ENCODE data around the gene ECM2. TPM values are rescaled to one million over a fixed set of nuclear protein-coding genes. Genes with fewer than 3 reads are reported as not detected.
"Not testable (repeated sequence)": the region's sequence is repeated elsewhere in the genome, so short reads cannot be mapped to it uniquely, and the experiment has no call there.

ECM2 gene
- polyA plus RNA-seq, result under 1 TPM in 1 of 3 donors, not detected in 2; 0.16 TPM

- H3K4me1 Mint-ChIP-seq, result no peaks in the 10 kb centered on the region
- H3K27ac Mint-ChIP-seq, result no peak within 1 kb of the TSS
- H3K4me3 Mint-ChIP-seq, result no peak within 1 kb of the TSS
- H3K27me3 Mint-ChIP-seq (ENCODE audit: low read depth in 3 of 3), result peaks cover 0 to 2% (median 0%) of the 10 kb centered on the region in 3 donors
- DNase-seq, result no peak
- H3K9me3 Mint-ChIP-seq, result peaks cover 0 to 2% (median 0%) of the 10 kb centered on the region in 6 donors
- peaks cover 0 to 9% (median 5%) of the 10 kb centered on the region in 3 donors for H3K36me3 Mint-ChIP-seq
Observed at GRCh38 chr9:92535940-92536850, at the start of gene ECM2. Gene ECM2 (minus strand): TSS chr9:92535990. CDS start chr9:92522866, 13,124 bp downstream.

GRCh38 chr9:92576175-92576574 lies 40.4 kb upstream of the ECM2 start:
- H3K4me1 Mint-ChIP-seq, result no peaks in the 10 kb centered on the region
- no peak for DNase-seq
- H3K27me3 Mint-ChIP-seq (ENCODE audit: low read depth in 3 of 3), result peaks cover 0 to 4% (median 0%) of the 10 kb centered on the region in 3 donors
- peaks cover 0 to 9% (median 1%) of the 10 kb centered on the region in 6 donors for H3K9me3 Mint-ChIP-seq
- H3K27ac Mint-ChIP-seq, result no peak overlapping the region
- no peaks in the 10 kb centered on the region for H3K36me3 Mint-ChIP-seq
- no peak overlapping the region for H3K4me3 Mint-ChIP-seq

DNA sequence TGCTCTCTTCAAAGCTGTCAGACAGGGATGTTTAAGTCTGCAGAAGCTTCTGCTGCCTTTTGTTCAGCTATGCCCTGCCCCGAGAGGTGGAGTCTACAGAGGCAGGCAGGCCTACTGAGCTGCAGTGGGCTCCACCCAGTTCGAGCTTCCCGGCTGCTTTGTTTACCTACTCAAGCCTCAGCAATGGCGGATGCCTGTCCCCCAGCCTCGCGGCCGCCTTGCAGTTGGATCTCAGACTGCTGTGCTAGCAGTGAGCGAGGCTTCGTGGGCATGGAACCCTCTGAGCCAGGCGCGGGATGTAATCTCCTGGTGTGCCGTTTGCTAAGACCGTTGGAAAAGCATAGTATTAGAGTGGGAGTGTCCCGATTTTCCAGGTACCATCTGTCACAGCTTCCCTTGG lies 37.8 kb upstream of the ECM2 start:
- not testable (repeated sequence) for DNase-seq; H3K4me3 Mint-ChIP-seq; H3K36me3 Mint-ChIP-seq; H3K27me3 Mint-ChIP-seq (ENCODE audit: low read depth in 3 of 3); H3K27ac Mint-ChIP-seq; H3K4me1 Mint-ChIP-seq
- peaks cover 0 to 10% (median 2%) of the 10 kb centered on the region in 6 donors for H3K9me3 Mint-ChIP-seq

GRCh38 chr9:92571871-92572270 lies 36.1 kb upstream of the ECM2 start:
- not testable (repeated sequence) for H3K4me1 Mint-ChIP-seq; H3K36me3 Mint-ChIP-seq; H3K4me3 Mint-ChIP-seq; H3K27me3 Mint-ChIP-seq (ENCODE audit: low read depth in 3 of 3); H3K27ac Mint-ChIP-seq; DNase-seq
- peaks cover 0 to 12% (median 3%) of the 10 kb centered on the region in 6 donors for H3K9me3 Mint-ChIP-seq

GRCh38 chr9:92564982-92565381 lies 29.2 kb upstream of the ECM2 start:
- Mint-ChIP-seq H3K4me3 (no peak overlapping the region), H3K36me3 (peaks cover 0 to 3% (median 0%) of the 10 kb centered on the region in 3 donors), H3K27me3 (ENCODE audit: low read depth in 3 of 3) (no peaks in the 10 kb centered on the region), H3K9me3 (peaks cover 0 to 10% (median under 1%) of the 10 kb centered on the region in 6 donors), H3K27ac (no peak overlapping the region), H3K4me1 (peaks cover 0 to 4% of the 10 kb centered on the region in 2 donors)
- no peak for DNase-seq

DNA sequence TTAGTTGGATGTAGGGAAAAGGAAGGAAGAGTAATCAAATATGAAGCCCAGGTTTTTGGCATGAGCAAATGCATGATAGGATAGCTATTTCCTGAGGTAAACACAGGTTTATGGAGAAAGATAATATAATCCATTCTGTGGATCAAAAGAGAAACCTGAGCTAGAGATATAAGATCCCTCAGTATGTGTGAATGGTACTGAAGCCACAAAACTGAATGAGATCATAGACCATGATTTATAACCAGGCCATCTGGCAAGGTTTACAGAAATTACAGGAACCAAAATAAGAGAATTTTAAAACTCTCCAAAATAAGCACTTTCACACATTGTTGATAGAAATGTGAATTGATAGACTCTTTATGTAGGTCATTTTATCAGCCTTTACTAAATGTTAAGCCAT lies 28.7 kb upstream of the ECM2 start:
- peaks cover 0 to 3% (median 0%) of the 10 kb centered on the region in 3 donors for H3K36me3 Mint-ChIP-seq
- DNase-seq, result no peak
- no peaks in the 10 kb centered on the region for H3K27me3 Mint-ChIP-seq (ENCODE audit: low read depth in 3 of 3)
- peaks cover 0 to 4% of the 10 kb centered on the region in 2 donors for H3K4me1 Mint-ChIP-seq
- peaks cover 0 to 10% (median under 1%) of the 10 kb centered on the region in 6 donors for H3K9me3 Mint-ChIP-seq
- no peak overlapping the region for H3K27ac Mint-ChIP-seq
- H3K4me3 Mint-ChIP-seq, result no peak overlapping the region

- peaks cover 0 to 4% of the 10 kb centered on the region in 2 donors for H3K4me1 Mint-ChIP-seq
- DNase-seq, result no peak
- peaks cover 0 to 3% (median 0%) of the 10 kb centered on the region in 3 donors for H3K36me3 Mint-ChIP-seq
- no peaks in the 10 kb centered on the region for H3K27me3 Mint-ChIP-seq (ENCODE audit: low read depth in 3 of 3)
- no peak overlapping the region for H3K4me3 Mint-ChIP-seq
- peaks cover 0 to 10% (median under 1%) of the 10 kb centered on the region in 6 donors for H3K9me3 Mint-ChIP-seq
- H3K27ac Mint-ChIP-seq, result peak overlapping the region in 1 of 6 donors; percentile 63
Observed at GRCh38 chr9:92563116-92564100, 27.6 kb upstream of the ECM2 start.

GRCh38 chr9:92562461-92562967 lies 26.7 kb upstream of the ECM2 start:
- H3K9me3 Mint-ChIP-seq, result peaks cover 0 to 10% (median 0%) of the 10 kb centered on the region in 6 donors
- peaks cover 0 to 4% of the 10 kb centered on the region in 2 donors for H3K4me1 Mint-ChIP-seq
- H3K36me3 Mint-ChIP-seq, result peaks cover 0 to 3% (median 0%) of the 10 kb centered on the region in 3 donors
- H3K27me3 Mint-ChIP-seq (ENCODE audit: low read depth in 3 of 3), result no peaks in the 10 kb centered on the region
- H3K27ac Mint-ChIP-seq, result no peak overlapping the region
- no peak overlapping the region for H3K4me3 Mint-ChIP-seq
- DNase-seq, result no peak

GRCh38 chr9:92561374-92562330 lies 25.9 kb upstream of the ECM2 start:
- peaks cover 0 to 3% (median 0%) of the 10 kb centered on the region in 3 donors for H3K36me3 Mint-ChIP-seq
- peaks cover 0 to 4% of the 10 kb centered on the region in 2 donors for H3K4me1 Mint-ChIP-seq
- H3K27me3 Mint-ChIP-seq (ENCODE audit: low read depth in 3 of 3), result no peaks in the 10 kb centered on the region
- H3K9me3 Mint-ChIP-seq, result peaks cover 0 to 5% (median 0%) of the 10 kb centered on the region in 6 donors
- no peak for DNase-seq
- no peak overlapping the region for H3K27ac Mint-ChIP-seq
- H3K4me3 Mint-ChIP-seq, result no peak overlapping the region

DNA sequence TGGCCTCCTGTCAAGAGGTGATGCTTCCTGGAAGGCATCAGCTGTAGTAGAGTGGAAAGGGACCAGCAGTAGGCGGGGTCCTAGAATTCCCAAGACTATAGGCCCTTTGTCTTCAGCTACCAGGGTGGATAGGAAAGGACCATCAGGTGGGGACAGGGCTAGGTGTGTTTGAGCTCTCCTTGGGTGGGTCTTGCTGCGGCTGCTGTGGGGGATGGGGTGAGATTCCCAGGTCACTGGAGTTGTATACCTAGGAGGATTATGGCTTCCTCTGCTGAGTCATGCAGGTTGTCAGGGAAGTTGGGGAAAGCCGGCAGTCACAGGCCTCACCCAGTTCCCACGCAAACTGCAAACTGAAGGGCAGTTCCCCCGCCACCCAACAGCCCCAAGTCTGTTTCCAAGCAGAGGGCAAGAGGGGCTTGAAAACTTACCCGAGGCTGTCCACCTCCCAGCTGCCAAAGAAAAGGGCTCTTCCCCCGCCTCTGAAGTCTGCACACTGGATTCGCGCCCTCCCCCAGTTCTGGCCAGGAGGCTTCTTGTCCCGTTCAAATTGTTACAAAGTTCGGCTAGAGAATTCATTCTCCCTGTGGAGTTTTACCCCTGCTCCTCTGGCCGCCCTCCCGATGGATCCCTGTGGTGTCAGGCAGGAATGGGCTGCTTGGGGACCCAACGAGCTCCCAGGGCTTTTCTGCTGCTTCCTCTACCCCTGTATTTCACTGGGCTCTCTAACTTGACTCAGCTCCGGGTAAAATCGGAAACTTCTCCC lies 23.0 kb upstream of the ECM2 start:
- no peak for DNase-seq
- Mint-ChIP-seq H3K36me3 (peaks cover 0 to 6% (median 0%) of the 10 kb centered on the region in 3 donors), H3K27ac (no peak overlapping the region), H3K4me1 (peaks cover 0 to 4% of the 10 kb centered on the region in 2 donors), H3K4me3 (no peak overlapping the region), H3K9me3 (no peaks in the 10 kb centered on the region), H3K27me3 (ENCODE audit: low read depth in 3 of 3) (no peaks in the 10 kb centered on the region)

- no peak overlapping the region for H3K4me3 Mint-ChIP-seq
- no peaks in the 10 kb centered on the region for H3K9me3 Mint-ChIP-seq
- H3K4me1 Mint-ChIP-seq, result no peaks in the 10 kb centered on the region
- no peak for DNase-seq
- peaks cover 0 to 5% (median 3%) of the 10 kb centered on the region in 3 donors for H3K36me3 Mint-ChIP-seq
- H3K27ac Mint-ChIP-seq, result no peak overlapping the region
- peaks cover 0 to 8% (median 0%) of the 10 kb centered on the region in 3 donors for H3K27me3 Mint-ChIP-seq (ENCODE audit: low read depth in 3 of 3)
Observed at GRCh38 chr9:92550765-92551164, 15.0 kb upstream of the ECM2 start.

- no peak overlapping the region for H3K4me3 Mint-ChIP-seq
Observed at GRCh38 chr9:92547356-92547755, 11.6 kb upstream of the ECM2 start.

More at GRCh38 chr9:92547356-92547755, 11.6 kb upstream of the ECM2 start:
- Mint-ChIP-seq H3K4me1 (no peaks in the 10 kb centered on the region), H3K27ac (peak overlapping the region in 1 of 6 donors; percentile 28), H3K36me3 (peaks cover 0 to 3% (median 0%) of the 10 kb centered on the region in 3 donors), H3K9me3 (no peaks in the 10 kb centered on the region), H3K27me3 (ENCODE audit: low read depth in 3 of 3) (peaks cover 0 to 8% (median 0%) of the 10 kb centered on the region in 3 donors)
- DNase-seq, result no peak
